ENCODE data around the gene HYKK.

GRCh38 chr15:78492872-78493271 lies 14.5 kb upstream of the HYKK start:
- TF ChIP-seq POLR2AphosphoS5 (IDR thresholded peaks at IDR 0.05) = no peak
- TF ChIP-seq CTCF (IDR thresholded peaks at IDR 0.05 in 8 of 11, conservative IDR thresholded peaks at IDR 0.05 in 3 of 11) = no peak
